Retina (tissue), 1 donor: ENCODE data around the gene NHP2.
"Not testable (repeated sequence)": the region's sequence is repeated elsewhere in the genome, so short reads cannot be mapped to it uniquely, and the experiment has no call there.

Experiments
- DNase-seq: peaks from one replicate; pipeline ENCODE4 v3.0.0-alpha.2; 2016

NHP2 gene

GRCh38 chr5:178170455-178170854 lies 16.8 kb upstream of the NHP2 start:
- no peak for DNase-seq

- DNase-seq = peak; percentile 43
These were observed 11.9 kb upstream of the NHP2 start for GRCh38 chr5:178165581-178165980.

GRCh38 chr5:178163772-178164735 lies 10.4 kb upstream of the NHP2 start:
- DNase-seq = peak; percentile 94

GRCh38 chr5:178162481-178162880 lies 8.8 kb upstream of the NHP2 start:
- no peak for DNase-seq

- no peak for DNase-seq
These were observed 6.5 kb upstream of the NHP2 start for GRCh38 chr5:178160176-178160575.

GRCh38 chr5:178155065-178155464 lies 1.4 kb upstream of the NHP2 start:
- DNase-seq = no peak

- no peak for DNase-seq
These were observed 917 bp downstream of the NHP2 start for GRCh38 chr5:178152491-178153444.

- no peak for DNase-seq
These were observed 2.5 kb downstream of the NHP2 start for GRCh38 chr5:178150977-178151734.

GRCh38 chr5:178149199-178149932 lies 4.3 kb downstream of the NHP2 start:
- DNase-seq = no peak

GRCh38 chr5:178147406-178147805 lies 6.3 kb downstream of the NHP2 start:
- no peak for DNase-seq

- peak; percentile 59 for DNase-seq
These were observed 7.5 kb downstream of the NHP2 start for GRCh38 chr5:178145965-178146820.

GRCh38 chr5:178143901-178144300 lies 9.8 kb downstream of the NHP2 start:
- no peak for DNase-seq

GRCh38 chr5:178143246-178143645 lies 10.4 kb downstream of the NHP2 start:
- DNase-seq = no peak

GRCh38 chr5:178142642-178143041 lies 11.0 kb downstream of the NHP2 start:
- DNase-seq = no peak

GRCh38 chr5:178141550-178141949 lies 12.1 kb downstream of the NHP2 start:
- no peak for DNase-seq

- no peak for DNase-seq
These were observed 15.7 kb downstream of the NHP2 start for GRCh38 chr5:178137991-178138390.

- no peak for DNase-seq
These were observed 16.7 kb downstream of the NHP2 start for GRCh38 chr5:178136990-178137389.

GRCh38 chr5:178131446-178131996 lies 22.2 kb downstream of the NHP2 start:
- no peak for DNase-seq

GRCh38 chr5:178130576-178131445 lies 22.9 kb downstream of the NHP2 start, which contains the start of gene RMND5B:
TSS of gene RMND5B (plus strand) at chr5:178131014. CDS start at chr5:178138120, 7,106 bp downstream.
- DNase-seq = peak; percentile 92

GRCh38 chr5:178130234-178130575 lies 23.5 kb downstream of the NHP2 start:
- DNase-seq = not testable (repeated sequence)
